ENCODE data around the gene GPR34. TPM values are rescaled to one million over a fixed set of nuclear protein-coding genes. Genes with fewer than 3 reads are reported as not detected.

The GPR34 gene
- polyA plus RNA-seq, 12 donors = 4.2 to 10.6 (median 7.7) TPM; not detected in 1

DNA sequence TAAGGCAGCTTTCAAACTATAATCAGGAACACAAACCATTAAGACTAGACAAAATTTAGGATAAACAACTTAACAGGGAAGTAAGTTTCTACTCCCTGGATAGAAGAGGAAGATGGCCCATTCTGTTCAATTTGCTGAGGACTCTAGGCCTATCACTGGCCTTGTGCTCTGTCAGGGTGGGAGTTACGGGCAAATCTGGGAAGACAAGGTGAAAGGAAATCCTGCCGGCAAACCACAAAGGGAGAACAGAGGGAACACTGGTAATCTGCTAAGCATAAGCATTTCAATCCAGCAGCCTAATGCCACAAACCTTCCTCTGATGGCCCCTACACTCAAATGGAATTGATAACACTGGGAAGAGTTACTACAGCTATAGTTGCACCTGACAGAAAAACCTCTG lies 43.5 kb downstream of the GPR34 start:
- DNase-seq = no peak

DNA sequence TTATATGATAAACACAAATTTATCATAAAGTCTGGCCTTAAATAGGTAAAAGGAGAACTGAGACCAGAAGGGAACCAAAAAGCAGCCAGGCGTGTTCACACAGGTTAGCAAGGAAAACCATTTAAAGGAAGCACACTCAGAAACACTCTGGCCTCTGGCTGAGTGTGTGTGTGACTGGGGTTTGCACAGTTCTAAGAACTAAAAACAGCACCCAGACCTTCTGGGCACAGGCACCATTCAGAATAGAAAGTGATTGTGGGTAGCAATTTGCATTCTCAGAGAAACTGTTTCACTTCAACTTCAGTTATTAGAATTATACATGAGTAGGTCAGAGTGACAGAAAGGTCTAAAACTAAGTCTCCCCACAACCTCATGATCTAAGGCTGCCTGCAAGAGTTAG lies 45.2 kb downstream of the GPR34 start:
- DNase-seq = no peak

DNA sequence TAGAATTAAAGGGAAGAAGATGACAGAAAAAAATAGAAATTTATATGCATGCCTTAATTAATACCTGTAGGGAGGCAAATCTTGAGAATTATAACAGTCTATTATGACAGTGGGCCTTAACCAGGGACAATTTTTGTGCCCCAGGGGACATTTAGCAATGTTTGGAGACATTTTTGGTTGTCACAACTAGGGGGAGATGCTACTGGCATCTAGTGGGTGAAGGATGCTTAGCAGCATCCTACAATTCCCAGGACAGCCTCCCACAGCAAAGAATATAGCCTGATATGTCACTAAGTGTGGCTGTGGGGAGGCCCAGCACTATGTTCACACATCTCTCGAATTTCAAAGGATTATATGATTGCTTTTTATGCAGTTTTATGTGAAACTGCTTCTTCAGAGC lies 45.8 kb downstream of the GPR34 start:
- DNase-seq = no peak

DNA sequence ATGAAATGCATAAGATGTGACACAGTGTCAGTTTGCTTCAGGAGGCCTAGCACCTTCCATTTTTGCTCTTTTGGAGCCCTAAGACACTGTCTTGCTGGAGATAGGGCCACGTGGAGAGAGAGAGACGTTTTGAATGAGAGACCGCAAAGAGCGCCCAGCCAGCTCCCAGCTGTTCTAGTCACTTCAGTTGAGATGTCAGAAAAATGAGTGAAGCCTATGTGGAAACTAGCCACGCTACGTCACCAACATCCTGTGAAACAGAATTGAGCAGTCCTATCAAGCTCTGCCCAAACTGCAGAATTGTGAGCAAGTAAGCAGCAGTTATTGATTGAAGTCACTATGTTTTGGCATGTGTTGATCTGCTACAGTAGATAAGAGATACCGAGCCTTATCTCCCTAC lies 48.3 kb downstream of the GPR34 start:
- no peak for DNase-seq

DNA sequence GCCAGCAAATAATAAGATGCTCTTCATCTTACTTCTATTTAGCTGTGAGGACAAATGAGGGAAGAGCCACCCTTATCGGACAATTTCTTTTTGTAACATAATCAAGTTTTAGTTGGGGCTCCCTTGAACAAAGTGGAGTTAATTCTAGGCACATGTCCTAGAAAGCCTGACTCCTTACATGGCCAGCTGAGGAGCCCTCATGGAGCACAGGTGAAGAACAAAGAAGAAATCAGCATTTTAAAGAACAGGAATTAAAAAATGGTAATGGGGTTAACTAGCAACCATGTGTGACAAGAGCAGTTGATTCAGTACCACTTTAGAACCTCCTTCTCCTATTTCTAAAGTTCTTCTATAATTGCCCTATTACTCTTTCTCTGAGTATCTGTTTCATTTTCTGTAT lies 51.1 kb downstream of the GPR34 start:
- no peak for DNase-seq

Other genes with a start within 250 kb of the GPR34 start
- not detected for gene NYX, start 241.6 kb upstream of the GPR34 start, polyA plus RNA-seq (ENCODE audit: insufficient read length in 12 of 12)
- under 1 TPM in 7 of 12 donors, not detected in 5; 0.09 to 0.22 (median 0.13) TPM for gene GPR82, start 35.2 kb downstream of the GPR34 start, polyA plus RNA-seq (ENCODE audit: insufficient read length in 12 of 12)
- gene CASK, start 234.6 kb downstream of the GPR34 start, polyA plus RNA-seq (ENCODE audit: insufficient read length in 12 of 12) = 10 to 100 TPM in 11 of 12 donors, not detected in 1; 20.0 to 47.7 (median 27.4) TPM